HG03103 (cell line): ENCODE measurements around the gene TFF2.

ENCODE experiments used
- ATAC-seq: cut with Tn5 transposase; IDR thresholded peaks from one replicate; pipeline ENCODE4 v1.9.1; 2021; ENCODE audit warnings: low read depth; ENCODE audit not compliant: unreplicated experiment

Gene TFF2

DNA sequence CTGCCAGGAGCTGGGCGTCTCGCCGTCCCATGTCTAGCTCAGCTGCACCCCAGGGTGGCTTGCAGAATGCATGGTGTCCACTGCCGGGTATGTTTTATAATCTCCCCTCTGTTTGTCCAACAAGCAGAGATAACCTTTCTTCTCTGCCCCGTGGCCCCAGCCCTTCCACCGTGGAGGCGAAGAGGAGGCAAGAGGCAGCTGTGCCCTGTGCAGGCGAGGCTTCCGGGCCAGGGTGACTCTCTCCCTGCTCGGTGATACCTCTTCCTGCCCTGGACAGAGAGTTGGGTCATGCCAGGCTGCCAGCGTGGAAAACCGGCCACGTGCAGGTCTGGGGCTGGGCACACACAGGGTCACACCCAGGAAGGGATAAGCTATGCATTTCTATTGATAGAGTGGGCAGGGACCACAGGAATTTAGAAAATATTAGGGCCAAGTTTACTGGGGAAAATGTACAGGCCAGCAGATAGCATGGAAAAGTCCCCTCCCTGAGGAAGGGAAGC is at the start of gene TFF2:
Gene TFF2, minus strand, starts transcription at position 68 of the 500 bp plus-strand sequence. Its CDS starts 37 bp downstream, at position 31.
- ATAC-seq, result no peak

DNA sequence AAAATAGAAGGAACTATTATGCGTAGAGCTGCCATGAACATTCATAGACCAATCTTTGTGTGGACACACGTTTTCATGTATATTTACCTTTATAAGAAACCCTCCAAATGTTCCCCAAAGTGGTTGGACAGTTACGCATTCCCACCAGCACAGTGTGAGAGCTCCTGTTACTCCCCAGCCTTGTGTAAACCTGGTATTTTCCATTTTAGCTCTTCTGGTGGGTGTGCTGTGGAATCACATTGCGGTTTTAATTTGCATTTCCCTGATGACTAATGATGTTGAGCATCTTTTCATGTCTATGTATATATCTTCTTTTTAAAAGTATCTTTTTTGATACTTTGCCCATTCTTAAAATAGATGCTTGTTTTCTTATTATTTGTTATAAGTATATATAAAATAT is 49.7 kb upstream of the TFF2 start:
- no peak for ATAC-seq

GRCh38 chr21:42398436-42399028 is 47.7 kb upstream of the TFF2 start:
- ATAC-seq, result no peak

DNA sequence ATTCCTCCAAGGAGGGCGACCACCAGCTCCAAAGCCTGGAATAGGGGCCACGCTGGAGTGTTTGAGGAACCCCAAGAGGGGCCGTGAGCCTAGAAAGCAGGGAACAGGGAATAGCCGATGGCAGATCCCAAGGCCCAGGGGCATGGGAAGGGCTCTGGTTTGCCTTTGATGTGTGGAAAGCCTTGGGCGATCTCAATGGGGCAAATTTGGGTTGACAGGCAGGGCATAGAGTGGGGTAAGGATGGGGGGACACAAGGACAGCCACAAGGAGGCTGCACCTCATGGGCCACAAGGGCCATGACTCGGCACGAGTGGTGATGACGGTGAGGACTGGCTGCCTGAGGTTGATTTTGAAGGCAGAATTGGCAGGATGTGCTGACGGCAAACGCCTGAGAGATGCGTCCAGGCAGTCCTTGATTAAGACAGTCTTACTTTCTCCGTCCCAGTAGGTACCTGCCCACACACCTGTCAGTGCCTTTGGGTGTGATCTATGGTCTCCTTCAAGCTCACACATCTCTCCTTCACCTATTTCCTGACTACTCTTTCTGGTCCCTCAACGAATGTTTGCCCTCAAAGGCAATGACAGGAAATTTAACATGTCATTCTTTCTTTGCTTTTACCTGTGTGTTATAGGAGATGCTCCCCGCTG is 47.1 kb upstream of the TFF2 start:
- ATAC-seq, result no peak

GRCh38 chr21:42396799-42397745 is 46.3 kb upstream of the TFF2 start:
- no peak for ATAC-seq

GRCh38 chr21:42395905-42396651 is 45.3 kb upstream of the TFF2 start, which contains the start of gene TMPRSS3:
TSS of gene TMPRSS3 (minus strand) at chr21:42396052. CDS start at chr21:42395417, 635 bp downstream.
- ATAC-seq, result no peak

DNA sequence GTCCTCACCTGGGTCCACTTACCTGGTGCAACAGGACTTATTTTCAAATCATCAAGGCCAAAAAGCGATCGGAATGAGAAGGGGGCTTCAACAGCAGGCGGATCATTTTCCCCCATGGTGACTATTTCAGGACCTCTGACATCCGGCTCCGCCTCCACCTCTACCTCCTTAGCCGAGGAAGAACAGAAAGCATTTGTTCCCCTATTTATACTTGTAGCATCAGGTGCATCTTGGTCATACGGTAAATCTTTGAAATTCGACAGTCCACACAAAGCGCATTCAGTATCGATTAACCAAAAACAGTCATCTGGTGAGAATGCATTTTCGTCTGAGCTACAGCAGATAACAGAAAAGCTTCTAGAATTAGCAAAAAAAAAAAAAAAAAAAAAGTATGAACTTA is 44.5 kb upstream of the TFF2 start:
- ATAC-seq, result no peak

DNA sequence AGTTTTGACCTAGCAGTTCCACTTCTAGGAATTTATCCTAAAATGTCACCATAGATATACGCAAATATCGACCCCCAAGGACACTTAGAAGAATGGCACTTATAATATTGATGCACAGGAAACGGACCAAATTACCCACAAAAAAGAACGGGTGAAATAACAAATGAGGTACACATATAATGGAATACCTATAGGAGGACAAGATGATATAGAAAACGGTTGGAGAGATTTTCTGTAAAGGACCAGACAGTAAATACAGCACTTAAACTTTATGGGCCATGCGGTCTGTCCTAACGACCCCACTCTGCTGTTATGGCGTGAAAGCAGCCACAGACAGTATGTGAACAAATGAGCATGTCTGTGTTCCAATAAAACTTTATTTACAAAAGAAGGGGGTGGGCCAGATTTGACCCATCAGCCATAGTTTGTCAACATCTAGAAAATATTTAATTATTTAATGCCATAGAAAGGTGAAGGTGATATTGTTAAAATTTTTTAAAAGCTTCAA is 42.7 kb upstream of the TFF2 start:
- no peak for ATAC-seq

GRCh38 chr21:42392731-42393442 is 42.1 kb upstream of the TFF2 start:
- ATAC-seq, result no peak

DNA sequence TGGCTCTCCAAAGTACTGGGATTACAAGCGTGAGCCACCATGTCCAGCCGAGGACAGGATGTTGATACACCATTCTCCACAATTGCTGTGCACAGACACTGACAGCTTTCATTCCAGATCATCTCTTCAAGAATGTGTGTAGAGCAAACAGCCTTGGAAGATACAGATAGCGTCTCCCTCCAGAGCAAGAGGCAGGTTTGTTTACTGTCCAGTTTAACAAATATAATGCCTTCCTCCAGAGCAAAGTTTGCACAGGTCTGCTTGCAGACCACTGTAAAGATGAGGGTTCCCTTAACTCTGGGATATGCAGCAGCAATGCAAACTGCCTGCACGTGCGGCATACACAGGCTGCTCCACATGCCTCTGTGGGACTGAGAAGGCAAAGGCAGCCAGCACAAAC is 40.5 kb upstream of the TFF2 start:
- ATAC-seq, result no peak

DNA sequence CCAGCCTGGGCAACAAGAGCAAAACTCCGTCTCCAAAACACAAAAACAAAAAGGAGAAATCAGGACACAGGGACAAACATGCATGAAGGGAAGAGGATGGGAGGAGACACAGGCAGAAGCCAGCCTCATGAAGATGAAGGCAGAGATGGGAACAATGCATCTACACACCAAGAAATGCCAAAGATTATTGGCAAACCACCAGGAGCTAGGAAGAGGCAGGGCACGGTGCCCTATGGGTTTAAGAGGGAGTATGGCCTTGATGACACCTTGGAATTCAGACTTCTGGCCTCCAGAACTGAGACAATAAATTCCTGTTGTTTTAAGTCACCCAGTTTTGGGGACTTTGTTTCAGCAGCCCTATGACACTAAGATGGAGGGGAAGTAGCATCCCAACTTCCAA is 39.9 kb upstream of the TFF2 start:
- no peak for ATAC-seq

DNA sequence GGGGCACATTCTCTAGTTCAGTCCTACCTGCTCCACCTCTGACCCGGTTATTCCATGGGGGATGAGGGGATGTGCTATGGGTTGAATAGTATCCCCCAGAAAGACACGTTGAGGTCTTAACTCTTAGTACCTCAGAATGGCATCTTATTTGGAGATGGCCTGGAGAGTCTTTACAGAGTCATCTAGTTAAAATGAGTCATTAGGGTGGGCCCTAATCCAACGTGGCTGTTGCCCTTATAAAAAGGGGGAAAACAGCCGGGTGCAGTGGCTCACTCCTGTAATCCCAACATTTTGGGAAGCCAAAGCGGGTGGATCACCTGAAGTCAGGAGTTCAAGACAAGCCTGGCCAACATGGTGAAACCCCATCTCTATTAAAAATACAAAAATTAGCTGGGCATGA is 39.4 kb upstream of the TFF2 start:
- ATAC-seq, result no peak

- no peak for ATAC-seq
Measured at GRCh38 chr21:42389449-42389835, 38.6 kb upstream of the TFF2 start.

- no peak for ATAC-seq
Measured at GRCh38 chr21:42388740-42389448, 38.1 kb upstream of the TFF2 start.

- no peak for ATAC-seq
Measured at GRCh38 chr21:42387843-42388340, 37.1 kb upstream of the TFF2 start.

- ATAC-seq, result no peak
Measured at GRCh38 chr21:42387164-42387563, 36.4 kb upstream of the TFF2 start.

- ATAC-seq, result no peak
Measured at GRCh38 chr21:42386034-42386591, 35.3 kb upstream of the TFF2 start.

- ATAC-seq, result no peak
Measured at GRCh38 chr21:42385619-42386018, 34.8 kb upstream of the TFF2 start.

- ATAC-seq, result no peak
Measured at GRCh38 chr21:42384989-42385388, 34.2 kb upstream of the TFF2 start.
